Subcutaneous preadipocyte (primary cell): ENCODE results near the gene PLEKHH1. TPM values are rescaled to one million over a fixed set of nuclear protein-coding genes. Genes with fewer than 3 reads are reported as not detected.

Experiments
- small RNA-seq: library from RNA; depleted of rRNA; stranded (forward); fragments of <200 nt; gene quantifications from one replicate; pipeline ENCODE3, GENCODE V24; 2012
- total RNA-seq: library from RNA; depleted of rRNA; stranded (reverse); fragments of >200 nt; gene quantifications from 2 replicates; pipeline ENCODE4 v1.2.3, GENCODE V29; 2012

PLEKHH1 gene
- 0.37 and 0.98 TPM in 2 replicates for total RNA-seq

GRCh38 chr14:67532998-67533753 lies at the start of gene PLEKHH1:
Gene PLEKHH1, plus strand, starts transcription at chr14:67533290. Its CDS starts 8,578 bp downstream, at chr14:67541868.

GRCh38 chr14:67487937-67488893 lies 44.9 kb upstream of the PLEKHH1 start, which contains the start of gene TMEM229B:
Gene TMEM229B, minus strand, starts transcription at chr14:67488721. Its CDS starts 14,798 bp downstream, at chr14:67473923.

DNA sequence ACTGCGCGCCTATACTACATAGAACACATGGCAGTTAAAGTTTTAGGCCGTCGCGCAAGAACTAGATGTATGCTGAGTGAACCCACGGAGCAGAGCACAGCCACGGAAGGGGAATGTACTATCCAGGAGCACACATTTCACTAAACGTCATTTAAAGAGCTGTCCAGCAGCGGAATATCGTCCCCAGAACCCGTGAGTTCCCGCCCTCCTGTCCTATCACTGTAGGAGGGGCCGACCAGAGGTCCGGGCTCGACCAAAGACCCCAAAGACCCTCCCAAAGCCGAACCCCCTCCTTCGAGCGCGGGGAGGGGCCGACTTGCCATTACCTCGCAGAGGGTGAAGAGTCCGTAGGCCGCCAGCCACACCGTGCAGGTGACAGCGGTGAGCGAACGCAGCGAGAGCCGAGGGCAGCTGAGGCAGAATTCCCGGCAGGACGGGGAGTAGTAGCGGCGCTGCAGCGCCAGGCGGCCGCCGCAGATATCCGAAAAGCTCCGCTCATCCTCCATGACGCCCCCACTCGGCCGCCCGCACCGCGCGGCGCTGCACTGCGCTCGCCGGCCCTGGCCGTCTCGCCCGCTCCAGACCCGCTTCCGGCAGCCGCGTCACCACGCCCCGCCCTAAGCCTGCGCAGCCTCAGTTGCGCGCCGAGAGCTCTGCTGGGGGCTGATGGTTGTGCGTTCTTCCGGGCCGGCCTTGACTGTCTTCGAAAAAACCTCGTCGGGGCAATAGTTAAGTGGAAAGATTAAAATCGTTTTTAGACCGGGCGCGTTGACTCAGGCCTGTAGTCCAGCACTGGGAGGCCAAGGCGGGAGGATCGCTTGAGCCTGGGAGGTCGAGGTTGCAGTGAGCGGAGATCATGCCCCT lies 66.8 kb downstream of the PLEKHH1 start, which contains the start of gene PIGH:
PIGH (minus strand) TSS at position 571 of the 864 bp plus-strand sequence; CDS start at position 506, 65 bp downstream.

GRCh38 chr14:67619446-67620216 lies 86.5 kb downstream of the PLEKHH1 start, which contains the start of gene ARG2:
Gene ARG2, plus strand, starts transcription at chr14:67619920. Its CDS starts 58 bp downstream, at chr14:67619978.

Small RNAs within 50 kb of the gene (small RNA-seq; reads per million reads assigned to genes)
- gene AL132640.3, result not detected
- gene RF00019, result not detected

Other genes starting within 250 kb of the PLEKHH1 start
- gene ATP6V1D, start 173.5 kb upstream of the PLEKHH1 start, total RNA-seq, result 70.4 and 83.0 TPM in 2 replicates
- 168 and 179 TPM in 2 replicates for gene EIF2S1, start 173.0 kb upstream of the PLEKHH1 start, total RNA-seq
- gene PLEK2, start 121.1 kb upstream of the PLEKHH1 start, total RNA-seq, result 1.8 and 15.1 TPM in 2 replicates
- gene TMEM229B, start 44.6 kb upstream of the PLEKHH1 start, total RNA-seq, result 0.20 and 0.37 TPM in 2 replicates
- gene PIGH, start 67.0 kb downstream of the PLEKHH1 start, total RNA-seq, result 14.7 and 18.4 TPM in 2 replicates
- gene ARG2, start 86.6 kb downstream of the PLEKHH1 start, total RNA-seq, result 1.8 and 2.2 TPM in 2 replicates
- gene VTI1B, start 141.3 kb downstream of the PLEKHH1 start, total RNA-seq, result 33.6 and 45.2 TPM in 2 replicates
- gene RDH11, start 162.5 kb downstream of the PLEKHH1 start, total RNA-seq, result 109 and 142 TPM in 2 replicates
- gene RDH12, start 168.6 kb downstream of the PLEKHH1 start, total RNA-seq, result not detected in 2 replicates